Activated CD8-positive, alpha-beta memory T cell treated with anti-CD3 and anti-CD28 coated beads, Interleukin-2, amount 50 U/mL, for 1 hour (primary cell): ENCODE data around the gene ARHGEF19.
"Not testable (repeated sequence)": the region's sequence is repeated elsewhere in the genome, so short reads cannot be mapped to it uniquely, and the experiment has no call there.

Experiments used
- DNase-seq: peaks from one replicate; pipeline ENCODE4 v3.0.0-alpha.2; 2020; ENCODE audit errors: extremely low read depth

The ARHGEF19 gene

DNA sequence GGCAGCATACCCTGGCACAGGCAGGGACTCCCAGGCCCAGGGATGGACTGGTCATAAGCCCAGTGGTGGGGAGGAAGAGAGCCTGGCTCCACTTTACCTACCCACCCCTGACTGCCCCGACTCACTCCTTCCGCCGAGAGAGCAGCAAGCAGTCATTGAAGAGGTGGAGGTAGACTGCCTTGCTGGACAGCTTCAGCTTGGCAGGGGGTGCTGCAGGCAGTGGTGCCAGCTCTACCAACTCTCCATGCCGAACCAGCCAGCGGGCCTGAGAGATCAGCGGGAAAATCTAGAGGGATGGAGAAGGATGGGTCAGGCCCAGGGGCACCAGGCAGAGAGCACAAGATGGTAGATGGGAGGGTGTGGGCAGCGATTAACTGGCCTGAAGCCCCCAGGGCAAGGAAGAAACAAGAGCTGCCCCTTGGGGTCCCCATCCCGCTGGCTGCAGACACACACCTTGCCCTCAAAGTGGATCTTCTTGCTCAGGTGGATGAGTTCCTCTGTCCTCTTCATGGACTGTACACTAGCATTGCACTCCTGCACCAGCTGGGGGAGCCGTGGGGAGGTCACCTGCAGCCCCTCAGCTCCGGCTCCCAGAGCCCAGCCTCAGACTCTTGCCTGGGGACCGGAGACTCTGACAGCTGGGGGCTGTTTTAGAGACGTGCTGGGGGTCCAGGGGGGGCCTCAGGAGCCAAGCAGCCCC, 7.7 kb downstream of the ARHGEF19 start:
- DNase-seq: no peak

- no peak for DNase-seq
Measured at GRCh38 chr1:16204216-16204615, 8.2 kb downstream of the ARHGEF19 start.

DNA sequence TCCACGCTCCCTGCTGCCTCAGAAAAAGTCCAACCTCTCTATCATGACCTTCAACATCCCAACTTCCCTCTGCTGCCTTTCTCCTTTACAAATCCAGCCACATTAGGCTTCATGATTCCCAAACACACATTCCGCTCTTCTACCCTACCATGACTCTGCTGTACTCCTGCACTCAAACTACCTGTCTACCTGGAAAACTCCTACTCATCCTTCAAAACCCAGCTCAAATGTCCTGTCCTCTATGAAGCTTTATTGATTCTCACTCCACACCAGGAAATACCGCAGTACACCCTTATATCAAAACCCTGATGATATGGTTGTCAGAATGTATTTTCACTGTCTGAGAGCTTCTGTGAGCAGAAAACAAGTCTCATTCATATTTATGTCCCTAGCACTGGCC, 8.9 kb downstream of the ARHGEF19 start:
- no peak for DNase-seq

DNA sequence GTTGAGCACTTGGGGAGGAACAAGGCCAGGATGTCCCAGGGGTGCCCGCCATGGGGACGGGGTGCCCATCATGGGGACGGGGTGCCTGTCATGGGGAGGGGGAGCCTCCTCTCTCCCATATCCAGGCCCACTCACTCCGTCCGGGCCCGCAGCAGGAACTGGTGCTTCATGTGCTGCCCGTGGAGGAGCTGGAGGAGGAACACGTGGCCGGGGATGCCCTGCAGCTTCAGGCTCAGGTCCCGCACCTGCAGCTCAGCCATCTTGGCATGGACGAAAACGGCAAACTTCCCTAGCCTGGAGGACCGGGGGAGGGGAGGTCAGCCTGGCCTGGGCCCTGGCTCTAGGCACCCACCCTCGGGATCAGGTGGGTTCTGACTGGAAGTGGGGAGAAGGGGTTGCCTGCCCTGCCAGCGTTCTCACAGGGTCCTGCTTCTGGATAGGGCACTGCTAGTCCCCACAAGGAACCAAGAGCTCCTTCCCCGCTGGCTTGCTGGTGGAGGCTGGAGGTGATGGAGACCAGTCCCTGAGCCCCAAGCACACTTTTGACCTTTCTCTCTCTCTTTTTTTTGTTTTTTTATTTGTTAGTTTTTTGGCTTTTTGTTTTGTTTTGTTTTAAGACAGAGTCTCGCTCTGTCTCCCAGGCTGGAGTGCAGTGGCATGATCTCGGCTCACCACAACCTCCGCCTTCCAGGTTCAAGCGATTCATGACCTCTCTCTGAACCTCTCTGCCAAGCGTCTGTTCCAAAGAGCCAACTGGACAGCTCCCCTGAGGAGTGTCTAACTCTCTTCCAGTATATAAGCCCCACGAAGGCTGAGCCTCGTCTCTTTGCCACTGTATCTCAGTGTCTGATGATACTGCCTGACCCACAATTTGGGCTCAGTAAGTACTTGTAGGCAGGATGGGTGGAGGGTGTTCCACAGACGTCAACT, 9.9 kb downstream of the ARHGEF19 start:
- DNase-seq: no peak

DNA sequence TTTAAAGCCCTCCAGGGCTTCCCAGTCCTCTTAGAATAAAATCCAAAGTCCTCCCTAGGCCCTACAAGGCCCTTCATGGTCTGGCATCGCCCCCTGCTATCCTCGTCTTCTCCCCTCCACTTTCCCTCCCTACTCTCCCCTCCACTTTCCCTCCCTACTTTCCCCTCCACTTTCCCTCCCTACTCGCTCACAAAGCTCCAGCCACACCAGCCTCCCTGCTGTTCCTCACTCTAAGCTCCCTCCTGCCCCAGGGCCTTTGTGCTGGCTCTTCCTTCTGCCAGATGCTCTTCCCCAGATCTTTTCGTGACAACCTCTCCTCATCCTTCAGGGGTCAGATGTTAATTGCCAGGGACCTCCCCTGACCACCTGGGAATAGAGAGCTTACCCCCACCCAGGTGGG, 12.8 kb downstream of the ARHGEF19 start:
- no peak for DNase-seq

GRCh38 chr1:16199157-16199501, 13.3 kb downstream of the ARHGEF19 start:
- DNase-seq: no peak

GRCh38 chr1:16198444-16199156, 13.9 kb downstream of the ARHGEF19 start:
- DNase-seq: no peak

DNA sequence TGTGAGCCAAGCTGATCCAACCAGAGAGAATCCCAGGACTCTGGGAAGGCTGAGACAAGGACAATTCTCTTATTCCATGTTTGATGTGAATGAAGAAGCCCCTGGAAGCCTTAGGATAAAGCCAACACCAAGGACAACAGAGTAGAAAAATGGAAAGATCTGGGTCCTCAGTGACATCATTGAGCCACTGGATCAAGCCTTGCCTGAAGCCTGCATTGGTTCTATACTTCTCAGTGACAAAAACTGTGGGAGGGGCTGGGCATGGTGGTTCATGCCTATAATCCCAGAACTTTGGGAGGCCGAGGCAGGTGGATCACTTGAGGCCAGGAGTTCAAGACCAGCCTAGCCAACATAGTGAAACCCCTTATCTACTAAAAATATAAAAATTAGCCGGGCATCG, 15.6 kb downstream of the ARHGEF19 start:
- no peak for DNase-seq

DNA sequence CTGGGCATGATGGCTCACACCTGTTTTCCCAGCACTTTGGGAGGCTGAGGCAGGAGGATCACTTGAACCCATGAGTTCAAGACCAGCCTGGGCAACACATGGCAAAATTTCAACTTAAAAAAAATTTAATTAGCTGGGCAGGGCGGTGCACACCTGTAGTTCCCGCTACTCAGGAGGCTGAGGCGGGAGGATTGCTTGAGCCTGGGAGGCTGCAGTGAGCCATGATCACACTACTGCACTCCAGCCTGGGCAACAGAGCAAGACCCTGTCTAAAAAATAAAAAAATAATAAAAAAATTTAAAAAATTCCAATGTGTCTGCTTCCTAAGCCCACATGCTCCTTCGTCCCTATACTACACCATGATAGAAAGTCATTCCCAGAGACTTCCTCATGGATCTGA, 16.3 kb downstream of the ARHGEF19 start:
- not testable (repeated sequence) for DNase-seq

DNA sequence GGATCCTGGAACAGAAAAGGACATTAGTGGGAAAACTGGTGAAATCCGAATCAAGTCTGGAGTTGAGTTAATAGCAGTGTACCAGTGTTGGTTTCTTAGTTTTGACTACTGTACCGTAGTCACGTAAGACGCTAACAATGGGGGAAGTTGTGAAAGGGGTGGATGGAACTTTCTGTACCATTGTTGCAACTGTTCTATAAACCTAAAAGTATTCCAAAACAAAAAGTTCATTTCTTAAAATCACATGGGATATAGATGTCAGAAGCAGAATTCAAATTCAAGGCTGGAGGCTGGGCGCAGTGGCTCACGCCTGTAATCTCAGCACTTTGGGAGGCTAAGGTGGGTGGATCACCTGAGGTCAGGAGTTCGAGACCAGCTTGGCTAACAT, 16.9 kb downstream of the ARHGEF19 start:
- DNase-seq: no peak

DNA sequence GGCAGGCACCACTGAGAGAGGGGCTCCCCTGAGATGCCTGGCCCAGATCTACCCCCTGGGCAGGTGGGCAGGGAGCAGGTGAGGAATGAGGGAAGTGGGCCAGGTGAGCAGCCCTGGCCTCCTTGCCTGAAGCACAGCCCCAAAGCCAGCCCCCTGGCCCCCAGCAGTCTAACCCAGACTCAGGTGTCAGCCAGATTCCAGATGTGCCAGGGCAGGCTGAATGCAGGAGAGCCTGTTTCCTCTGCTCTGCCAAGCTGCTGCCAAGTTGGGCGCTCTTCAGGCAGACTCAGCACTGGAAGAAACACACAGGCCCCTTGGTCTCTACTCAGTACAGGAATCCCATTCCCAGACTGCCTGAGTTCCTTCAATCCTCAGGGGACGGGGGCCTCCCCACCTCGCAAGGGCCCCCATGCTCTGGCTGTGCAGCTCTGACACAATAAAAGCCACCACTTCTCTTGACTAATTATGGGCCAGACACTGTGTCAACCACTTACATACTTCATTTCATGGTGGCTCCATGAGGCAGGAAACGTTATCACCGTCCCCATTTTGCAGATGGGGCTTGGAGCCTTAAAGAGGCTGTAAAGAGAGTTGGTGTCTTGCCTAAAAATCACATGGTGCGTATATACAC, 20.4 kb downstream of the ARHGEF19 start:
- no peak for DNase-seq

DNA sequence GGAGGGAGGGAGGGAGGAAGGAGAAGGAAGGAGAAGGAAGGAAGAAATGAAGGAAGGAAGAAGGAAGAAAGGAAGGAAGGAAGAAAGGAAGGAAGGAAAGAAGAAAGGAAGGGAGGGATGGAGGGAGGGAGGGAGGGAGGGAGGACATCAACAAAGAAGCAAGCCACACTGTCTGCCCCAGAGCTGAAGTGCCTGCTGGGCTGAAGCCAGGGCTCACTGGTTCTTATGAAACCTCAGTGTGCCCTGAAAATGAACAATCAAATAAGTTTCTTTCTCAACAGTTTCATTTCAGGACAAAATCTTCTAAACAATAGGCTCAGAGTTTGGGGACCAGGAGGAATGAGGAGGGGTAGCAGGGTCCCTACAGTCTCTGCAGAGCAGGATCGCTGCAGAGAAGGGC, 21.1 kb downstream of the ARHGEF19 start:
- DNase-seq: no peak

GRCh38 chr1:16189921-16190621, 22.4 kb downstream of the ARHGEF19 start:
- no peak for DNase-seq

DNA sequence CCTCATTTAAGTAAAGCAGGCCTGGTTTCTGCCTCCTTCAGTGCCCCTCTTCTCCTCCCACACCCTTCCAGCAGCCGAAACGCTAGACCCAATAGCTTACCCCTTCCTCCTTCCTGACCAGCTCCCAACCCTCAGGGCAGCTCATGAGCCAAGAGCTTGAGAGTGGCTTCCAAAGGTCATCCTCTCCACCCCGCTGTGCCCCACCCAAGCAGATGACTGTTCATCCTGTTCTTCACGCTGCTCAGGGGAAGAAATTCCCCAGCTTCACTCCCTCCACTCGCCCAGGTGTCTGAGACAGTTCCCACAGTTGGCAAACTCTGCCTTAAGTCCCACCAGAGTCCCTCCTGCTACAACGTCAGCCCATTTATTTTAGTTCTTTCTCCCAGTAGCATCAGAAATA, 23.4 kb downstream of the ARHGEF19 start:
- DNase-seq: no peak

DNA sequence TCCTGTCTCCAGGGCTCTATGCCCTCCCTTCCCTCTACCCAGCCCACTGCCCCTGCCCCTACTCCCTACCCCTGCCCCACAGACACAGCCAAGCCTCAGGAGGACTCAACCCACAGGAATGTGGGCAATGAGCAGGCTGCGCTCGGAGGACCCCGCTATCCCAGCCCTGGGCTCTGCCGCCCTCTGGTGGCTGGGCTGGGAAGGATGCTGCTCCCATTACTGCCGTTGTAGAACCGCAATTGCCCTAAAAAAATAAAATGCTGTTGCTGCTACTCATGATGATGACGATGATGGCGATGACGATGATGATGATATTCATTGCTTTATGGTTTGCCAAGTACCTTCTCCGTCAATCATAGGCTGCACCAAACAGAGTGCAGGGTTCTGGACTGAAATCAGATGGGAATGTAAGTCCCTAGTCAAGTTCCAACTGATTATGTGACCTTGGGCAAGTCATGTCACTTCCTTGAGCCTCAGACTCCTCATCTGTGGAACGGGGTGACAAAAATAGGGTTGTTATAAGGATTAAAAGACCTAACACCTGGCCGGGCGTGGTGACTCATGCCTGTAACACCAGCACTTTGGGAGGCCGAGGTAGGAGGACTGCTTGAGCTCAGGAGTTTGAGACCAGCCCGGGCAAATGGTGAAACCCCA, 24.6 kb downstream of the ARHGEF19 start:
- no peak for DNase-seq

DNA sequence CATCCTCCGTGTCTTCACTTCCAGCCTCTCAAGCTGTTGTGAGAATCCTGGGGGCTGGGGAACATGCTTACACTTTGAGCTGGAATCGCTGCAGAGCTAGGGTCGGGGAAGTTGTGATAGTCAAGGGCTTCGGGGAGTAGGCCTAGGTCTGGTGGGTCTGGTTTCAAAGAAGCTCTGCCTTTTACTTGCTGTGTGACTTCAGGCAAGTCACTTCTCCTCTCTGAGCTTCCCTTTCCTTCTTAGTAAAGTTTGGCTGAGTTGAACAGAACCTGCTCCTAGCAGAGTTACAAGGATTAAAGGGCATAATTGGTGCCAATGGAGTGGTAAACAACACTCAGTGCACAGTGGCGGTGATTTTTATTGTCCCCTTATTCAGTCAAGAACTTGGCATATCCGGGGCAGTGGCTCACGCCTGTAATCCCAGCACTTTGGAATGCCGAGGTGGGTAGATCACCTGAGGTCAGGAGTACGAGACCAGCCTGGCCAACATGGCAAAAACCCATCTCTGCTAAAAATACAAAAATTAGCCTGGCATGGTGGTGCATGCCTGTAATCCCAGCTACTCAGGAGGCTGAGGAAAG, 25.7 kb downstream of the ARHGEF19 start:
- DNase-seq: no peak

DNA sequence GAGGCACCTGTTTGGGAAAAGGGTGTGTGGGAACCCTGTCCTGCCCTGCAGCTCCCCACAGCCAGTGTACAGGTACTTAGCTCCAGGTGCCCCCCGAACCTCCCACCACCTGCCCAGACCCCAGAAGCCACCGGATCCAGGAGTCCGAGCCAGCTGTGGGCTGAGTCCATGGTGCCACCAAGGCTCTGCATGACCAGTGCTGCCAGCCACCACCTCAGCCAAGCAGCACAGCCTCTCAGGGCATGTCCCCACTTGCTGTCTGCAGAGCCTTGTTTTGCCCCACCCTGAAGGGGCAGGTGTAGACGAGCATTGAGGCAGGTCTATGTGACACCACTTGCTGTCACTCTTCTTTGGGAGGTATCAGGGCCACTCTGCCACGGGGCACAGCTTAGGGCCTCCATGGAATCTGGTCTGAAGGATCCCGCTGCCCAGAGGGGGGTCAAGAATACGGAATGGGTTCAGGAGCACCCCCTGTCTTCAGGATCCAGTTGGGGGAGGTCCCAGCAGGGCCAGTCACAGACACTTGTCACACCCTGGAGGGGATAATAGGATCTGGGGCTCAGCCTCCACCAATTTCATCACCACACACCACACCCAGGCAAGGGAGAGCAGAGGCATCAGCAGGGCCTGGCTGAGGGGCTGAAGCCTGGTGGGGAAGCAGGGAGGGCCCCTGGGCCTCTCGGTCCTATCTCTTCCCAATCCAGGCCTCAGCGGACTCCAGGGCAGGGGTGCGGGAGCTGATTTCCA, 27.7 kb downstream of the ARHGEF19 start:
- no peak for DNase-seq

DNA sequence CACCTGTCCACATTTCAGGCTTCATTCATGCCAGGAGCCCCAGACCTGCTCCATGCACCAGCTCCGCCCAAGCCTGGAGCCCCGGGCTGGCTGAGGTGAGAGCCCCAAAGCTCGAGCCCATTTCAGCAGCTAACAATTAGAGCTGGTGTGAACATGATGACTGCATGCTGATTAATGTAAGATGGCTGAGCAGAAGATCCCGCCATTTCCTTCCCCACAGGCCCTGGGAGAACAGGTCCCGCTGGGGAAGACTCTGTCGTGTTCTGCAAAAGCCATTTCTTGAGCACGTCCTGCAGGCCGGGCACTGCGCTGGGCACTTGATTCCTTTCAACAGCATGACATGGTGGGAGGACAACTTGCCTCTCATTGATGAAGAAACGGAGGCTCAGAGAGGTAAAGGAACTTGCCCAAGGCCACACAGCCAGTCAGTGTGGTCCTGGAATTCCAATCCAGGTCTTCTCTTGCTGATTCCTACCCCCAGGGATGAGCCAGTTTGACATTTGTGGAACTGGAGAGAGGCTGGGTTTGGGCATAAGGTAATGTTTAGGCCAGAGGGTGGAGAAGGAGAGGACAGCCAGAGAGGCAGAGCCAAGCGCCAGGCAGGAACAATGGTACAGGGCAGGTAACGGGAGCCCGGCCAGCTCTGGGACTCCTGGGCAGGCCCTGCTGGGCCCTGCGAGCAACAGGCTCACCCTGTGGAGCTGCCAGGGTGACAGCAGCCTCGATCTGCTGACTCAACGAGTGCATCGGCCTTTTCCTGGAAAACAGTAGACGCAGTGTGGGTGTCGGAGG, 28.5 kb downstream of the ARHGEF19 start:
- no peak for DNase-seq

GRCh38 chr1:16183179-16183578, 29.3 kb downstream of the ARHGEF19 start:
- DNase-seq: no peak
